HEK293 (cell line): Measurements from ENCODE around the gene CORO7.

ENCODE experiments used
- GLI2 ChIP-seq: fragments of 450-650 bp; formaldehyde crosslinking; IDR thresholded peaks from 2 replicates; pipeline ENCODE4; 2017; ENCODE audit warnings: missing biosample characterization, missing genetic modification characterization, low read depth, borderline replicate concordance
- IKZF3 ChIP-seq: fragments of 450-650 bp; IDR thresholded peaks from 2 replicates; pipeline ENCODE4 v1.5.0; 2018; ENCODE audit warnings: missing biosample characterization, mild to moderate bottlenecking, missing genetic modification characterization, moderate library complexity
- KLF17 ChIP-seq: fragments of 450-650 bp; formaldehyde crosslinking; IDR thresholded peaks from 2 replicates; pipeline ENCODE4 v1.5.1; 2016; ENCODE audit warnings: missing biosample characterization, missing genetic modification characterization
- KLF7 ChIP-seq: fragments of 450-650 bp; formaldehyde crosslinking; IDR thresholded peaks from 2 replicates; pipeline ENCODE4 v1.5.1; 2016; ENCODE audit warnings: missing biosample characterization, missing genetic modification characterization, borderline replicate concordance
- KLF9 ChIP-seq: fragments of 450-650 bp; formaldehyde crosslinking; IDR thresholded peaks from 2 replicates; pipeline ENCODE4 v1.5.1; 2016; ENCODE audit warnings: missing biosample characterization, missing genetic modification characterization, low read depth
- MYNN ChIP-seq: fragments of 450-650 bp; formaldehyde crosslinking; IDR thresholded peaks from 2 replicates; pipeline ENCODE4 v1.5.1; 2016; ENCODE audit warnings: missing biosample characterization, missing genetic modification characterization, borderline replicate concordance
- OSR2 ChIP-seq: fragments of 450-650 bp; formaldehyde crosslinking; IDR thresholded peaks from 2 replicates; pipeline ENCODE4 v1.5.1; 2016; ENCODE audit warnings: missing biosample characterization, missing genetic modification characterization
- RBAK ChIP-seq: fragments of 450-650 bp; formaldehyde crosslinking; IDR thresholded peaks from 2 replicates; pipeline ENCODE4 v1.5.1; 2016; ENCODE audit warnings: missing biosample characterization, missing genetic modification characterization
- TCF7L2 ChIP-seq: IDR thresholded peaks from 2 replicates; pipeline ENCODE4 v1.6.1; 2011; ENCODE audit warnings: low read depth, mild to moderate bottlenecking, inconsistent platforms, low read length, moderate library complexity, borderline replicate concordance
- ZBTB26 ChIP-seq: fragments of 450-650 bp; formaldehyde crosslinking; optimal IDR thresholded peaks from 2 replicates; pipeline ENCODE3; 2016; ENCODE audit warnings: missing biosample characterization, mild to moderate bottlenecking, missing genetic modification characterization
- ZBTB44 ChIP-seq: fragments of 450-650 bp; IDR thresholded peaks from 2 replicates; pipeline ENCODE4 v1.5.1; 2018; ENCODE audit warnings: missing biosample characterization, mild to moderate bottlenecking, missing genetic modification characterization
- ZBTB49 ChIP-seq: fragments of 450-650 bp; formaldehyde crosslinking; IDR thresholded peaks from 2 replicates; pipeline ENCODE4 v1.5.1; 2016; ENCODE audit warnings: missing biosample characterization, missing genetic modification characterization, low read depth
- ZIC2 ChIP-seq: fragments of 450-650 bp; formaldehyde crosslinking; IDR thresholded peaks from 2 replicates; pipeline ENCODE4 v1.5.1; 2016; ENCODE audit warnings: missing biosample characterization, missing genetic modification characterization
- ZNF140 ChIP-seq: fragments of 450-650 bp; formaldehyde crosslinking; IDR thresholded peaks from 2 replicates; pipeline ENCODE4 v1.5.1; 2016; ENCODE audit warnings: missing biosample characterization, missing genetic modification characterization
- ZNF175 ChIP-seq: fragments of 450-650 bp; formaldehyde crosslinking; IDR thresholded peaks from 2 replicates; pipeline ENCODE4 v1.5.1; 2016; ENCODE audit warnings: missing biosample characterization, missing genetic modification characterization
- ZNF23 ChIP-seq: fragments of 450-650 bp; formaldehyde crosslinking; IDR thresholded peaks from 2 replicates; pipeline ENCODE4 v1.5.1; 2016; ENCODE audit warnings: missing biosample characterization, missing genetic modification characterization, borderline replicate concordance
- ZNF394 ChIP-seq: fragments of 450-650 bp; formaldehyde crosslinking; IDR thresholded peaks from 2 replicates; pipeline ENCODE4 v1.5.1; 2016; ENCODE audit warnings: missing biosample characterization, missing genetic modification characterization, mild to moderate bottlenecking, moderate library complexity, borderline replicate concordance
- ZNF548 ChIP-seq: fragments of 450-650 bp; formaldehyde crosslinking; IDR thresholded peaks from 2 replicates; pipeline ENCODE4 v1.5.1; 2016; ENCODE audit warnings: missing biosample characterization, missing genetic modification characterization
- ZNF558 ChIP-seq: fragments of 450-650 bp; formaldehyde crosslinking; IDR thresholded peaks from 2 replicates; pipeline ENCODE4 v1.5.1; 2016; ENCODE audit warnings: missing biosample characterization, missing genetic modification characterization
- ZNF623 ChIP-seq: fragments of 450-650 bp; formaldehyde crosslinking; IDR thresholded peaks from 2 replicates; pipeline ENCODE4 v1.5.1; 2016; ENCODE audit warnings: missing biosample characterization, missing genetic modification characterization
- ZNF670 ChIP-seq: fragments of 450-650 bp; formaldehyde crosslinking; IDR thresholded peaks from 2 replicates; pipeline ENCODE4 v1.5.1; 2016; ENCODE audit warnings: missing biosample characterization, missing genetic modification characterization, low read depth
- ZNF692 ChIP-seq: fragments of 450-650 bp; formaldehyde crosslinking; IDR thresholded peaks from 2 replicates; pipeline ENCODE4 v1.5.1; 2016; ENCODE audit warnings: missing biosample characterization, missing genetic modification characterization
- ZNF701 ChIP-seq: fragments of 450-650 bp; formaldehyde crosslinking; IDR thresholded peaks from 2 replicates; pipeline ENCODE4 v1.5.1; 2016; ENCODE audit warnings: missing biosample characterization, missing genetic modification characterization
- ZNF776 ChIP-seq: fragments of 450-650 bp; formaldehyde crosslinking; IDR thresholded peaks from 2 replicates; pipeline ENCODE4 v1.5.0; 2017; ENCODE audit warnings: missing biosample characterization, missing genetic modification characterization, borderline replicate concordance
- ZNF791 ChIP-seq: fragments of 450-650 bp; formaldehyde crosslinking; IDR thresholded peaks from 2 replicates; pipeline ENCODE4 v1.5.1; 2016; ENCODE audit warnings: missing biosample characterization, missing genetic modification characterization
- ZSCAN5A ChIP-seq: fragments of 450-650 bp; formaldehyde crosslinking; IDR thresholded peaks from 2 replicates; pipeline ENCODE4 v1.5.1; 2016; ENCODE audit warnings: missing biosample characterization, missing genetic modification characterization
- TF ChIP-seq, protein P1 (sequence below): fragments of 450-650 bp; formaldehyde crosslinking; IDR thresholded peaks from 2 replicates; pipeline ENCODE4 v1.5.1; 2017; ENCODE audit warnings: missing biosample characterization, missing genetic modification characterization

Gene CORO7

DNA sequence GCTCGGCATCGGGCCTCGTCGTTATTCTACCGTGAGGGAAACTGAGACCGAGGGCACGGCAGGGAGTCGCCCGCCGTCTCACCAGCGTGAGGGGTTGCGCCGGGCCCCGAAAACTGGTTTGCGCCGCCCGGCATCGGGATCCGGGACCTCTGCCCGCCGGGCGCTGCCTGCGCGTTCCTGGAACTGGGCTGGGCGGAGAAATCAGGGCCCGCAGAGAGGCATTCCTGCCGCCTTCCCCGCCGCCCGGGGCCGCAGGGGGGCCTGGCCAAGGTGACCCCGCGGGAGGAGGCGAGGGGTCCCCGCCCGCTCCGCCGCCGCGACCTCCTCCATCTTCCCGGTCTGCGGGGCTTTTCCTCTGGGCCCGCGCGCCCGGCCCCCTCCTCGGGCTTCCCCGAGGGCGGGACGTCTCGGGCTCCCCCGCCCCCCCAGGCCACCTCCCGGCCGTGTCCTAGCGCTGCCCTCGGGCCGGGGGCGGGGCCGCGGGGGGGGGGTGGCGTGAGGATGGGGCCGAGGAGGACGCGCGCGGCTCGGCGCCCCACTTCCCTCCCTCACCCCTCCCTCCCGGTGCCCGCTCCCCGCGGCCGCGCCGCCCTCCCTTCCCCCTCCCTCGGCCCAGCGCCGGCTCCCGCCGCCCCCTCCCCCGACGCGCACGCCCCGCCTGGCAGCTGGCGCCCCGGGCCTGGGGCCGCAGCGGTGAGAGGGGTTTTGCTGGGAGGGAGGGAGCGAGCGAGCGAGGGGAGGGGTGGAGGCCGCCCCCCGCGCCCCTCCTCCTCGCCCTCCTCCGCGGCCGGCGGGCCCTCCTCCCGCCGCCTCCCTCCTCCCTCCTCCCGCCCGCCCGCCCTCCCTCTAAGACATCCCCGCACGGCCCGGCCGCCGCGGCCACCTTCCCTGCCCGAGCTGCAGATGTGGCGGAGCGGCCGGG lies 100.9 kb downstream of the CORO7 start, which contains the start of gene GLIS2 (continued):
- TF ChIP-seq ZNF558 (no peak), ZNF623 (0 out of 2 replicates have a peak, but pooled peaks have one; percentile 4), ZSCAN5A (tag by site-specific recombination) (no peak), MYNN (tag by site-specific recombination) (no peak), IKZF3 (tag by site-specific recombination) (peak; percentile 31; the same call in 1 of the 2 replicates), ZIC2 (peak; percentile 24; the same call in 1 of the 2 replicates), KLF7 (tag by site-specific recombination) (no peak), ZBTB44 (tag by site-specific recombination) (no peak), RBAK (tag by site-specific recombination) (no peak), ZNF175 (no peak), ZNF670 (tag by site-specific recombination) (no peak), KLF17 (no peak), ZNF701 (tag by site-specific recombination) (no peak), GLI2 (tag by site-specific recombination) (no peak), ZNF140 (tag by site-specific recombination) (no peak), ZBTB49 (tag by site-specific recombination) (no peak), TCF7L2 (no peak), ZNF23 (tag by site-specific recombination) (no peak), ZBTB26 (tag by site-specific recombination) (peak; percentile 85), ZNF791 (tag by site-specific recombination) (no peak), ZNF776 (tag by site-specific recombination) (no peak), ZNF548 (no peak), KLF9 (0 out of 2 replicates have a peak, but pooled peaks have one; percentile 31), ZNF692 (no peak), ZNF394 (tag by site-specific recombination) (no peak), OSR2 (no peak)
- TF ChIP-seq, protein P1, sequence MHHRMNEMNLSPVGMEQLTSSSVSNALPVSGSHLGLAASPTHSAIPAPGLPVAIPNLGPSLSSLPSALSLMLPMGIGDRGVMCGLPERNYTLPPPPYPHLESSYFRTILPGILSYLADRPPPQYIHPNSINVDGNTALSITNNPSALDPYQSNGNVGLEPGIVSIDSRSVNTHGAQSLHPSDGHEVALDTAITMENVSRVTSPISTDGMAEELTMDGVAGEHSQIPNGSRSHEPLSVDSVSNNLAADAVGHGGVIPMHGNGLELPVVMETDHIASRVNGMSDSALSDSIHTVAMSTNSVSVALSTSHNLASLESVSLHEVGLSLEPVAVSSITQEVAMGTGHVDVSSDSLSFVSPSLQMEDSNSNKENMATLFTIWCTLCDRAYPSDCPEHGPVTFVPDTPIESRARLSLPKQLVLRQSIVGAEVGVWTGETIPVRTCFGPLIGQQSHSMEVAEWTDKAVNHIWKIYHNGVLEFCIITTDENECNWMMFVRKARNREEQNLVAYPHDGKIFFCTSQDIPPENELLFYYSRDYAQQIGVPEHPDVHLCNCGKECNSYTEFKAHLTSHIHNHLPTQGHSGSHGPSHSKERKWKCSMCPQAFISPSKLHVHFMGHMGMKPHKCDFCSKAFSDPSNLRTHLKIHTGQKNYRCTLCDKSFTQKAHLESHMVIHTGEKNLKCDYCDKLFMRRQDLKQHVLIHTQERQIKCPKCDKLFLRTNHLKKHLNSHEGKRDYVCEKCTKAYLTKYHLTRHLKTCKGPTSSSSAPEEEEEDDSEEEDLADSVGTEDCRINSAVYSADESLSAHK (tag by site-specific recombination) = no peak
